Suprapubic skin (tissue), 4 donors: ENCODE results near the gene DNAJC5. TPM values are rescaled to one million over a fixed set of nuclear protein-coding genes. Genes with fewer than 3 reads are reported as not detected.
A peak's percentile ranks its signal among the peaks of the same experiment; 100 is the strongest.

ENCODE experiments used
- DNase-seq, 2 donors: peaks; one replicate each; pipeline ENCODE4 v3.0.0-alpha.2; 2019; ENCODE audit warnings: low spot score in 2 of 2
- H3K27ac ChIP-seq: fragments of 200-600 bp; sonication (generic); one replicate; pipeline ENCODE4 v1.5.1; 2019
- H3K27me3 ChIP-seq: fragments of 200-600 bp; sonication (generic); one replicate; pipeline ENCODE4 v1.5.1; 2019
- H3K36me3 ChIP-seq: fragments of 200-600 bp; sonication (generic); one replicate; pipeline ENCODE4 v1.5.1; 2019
- H3K4me1 ChIP-seq: fragments of 200-600 bp; sonication (generic); one replicate; pipeline ENCODE4 v1.5.1; 2019
- H3K4me3 ChIP-seq: fragments of 200-600 bp; sonication (generic); one replicate; pipeline ENCODE4 v1.5.1; 2019; ENCODE audit warnings: mild to moderate bottlenecking
- H3K9me3 ChIP-seq: fragments of 200-600 bp; sonication (generic); one replicate; pipeline ENCODE4 v1.5.1; 2019
- CTCF ChIP-seq, 2 donors: fragments of 200-600 bp in 1 of 2; fragments of 450-650 bp in 1 of 2; sonication (generic) in 1 of 2; IDR thresholded peaks; one replicate each; pipeline ENCODE4 v1.5.1; 2016 to 2019; ENCODE audit warnings: antibody characterized with exemption in 2 of 2, mild to moderate bottlenecking in 1 of 2, moderate library complexity in 1 of 2
- EP300 ChIP-seq: sonication (generic); formaldehyde crosslinking; IDR thresholded peaks from one replicate; pipeline ENCODE4 v1.6.1; 2017; ENCODE audit warnings: antibody characterized with exemption
- POLR2A ChIP-seq, 2 donors: fragments of 450-650 bp; IDR thresholded peaks; one replicate each; pipeline ENCODE4 v1.6.1; 2017; ENCODE audit warnings: antibody characterized with exemption in 2 of 2, mild to moderate bottlenecking in 2 of 2, moderate library complexity in 2 of 2
- POLR2AphosphoS5 ChIP-seq, 3 donors: sonication (generic); formaldehyde crosslinking; IDR thresholded peaks; one replicate each; pipeline ENCODE4 v1.6.1; 2017; ENCODE audit warnings: antibody characterized with exemption in 3 of 3
- WGBS: methylation state at CpG from one replicate; pipeline ENCODE4 v1.1.5; 2018; 5-methylcytosine and 5-hydroxymethylcytosine counted together
- total RNA-seq, 4 donors: library from RNA; depleted of rRNA; stranded (reverse); fragments of >200 nt; gene quantifications; one replicate each; pipeline ENCODE4 v1.1.0, GENCODE V29; 2016

Gene DNAJC5
- total RNA-seq, 4 donors from 2014 or later = 36.4 to 62.0 (median 53.7) TPM

- 77% methylated on average over 2 of the region's 15 CpGs for WGBS
- no peak overlapping the region for H3K27ac ChIP-seq
- no peak overlapping the region for H3K4me3 ChIP-seq
- no peak for DNase-seq
- no peaks in the 10 kb centered on the region for H3K9me3 ChIP-seq
- peaks cover 39% of the 10 kb centered on the region for H3K36me3 ChIP-seq
- TF ChIP-seq POLR2AphosphoS5 (IDR thresholded peaks at IDR 0.05) (no peak), CTCF (IDR thresholded peaks at IDR 0.05) (no peak), EP300 (no peak), POLR2A (IDR thresholded peaks at IDR 0.05) (no peak)
- no peaks in the 10 kb centered on the region for H3K27me3 ChIP-seq
- H3K4me1 ChIP-seq = peaks cover 67% of the 10 kb centered on the region
Observed at GRCh38 chr20:63946986-63947637, 52.2 kb downstream of the DNAJC5 start.

- peak overlapping the region; percentile 32 for H3K4me3 ChIP-seq
- 12% methylated on average over 16 of the region's 27 CpGs for WGBS
- no peak for DNase-seq
Observed at GRCh38 chr20:63947638-63948456, 52.9 kb downstream of the DNAJC5 start.

GRCh38 chr20:63950701-63951397, 55.9 kb downstream of the DNAJC5 start:
- Histone ChIP-seq H3K4me1 (peaks cover 88% of the 10 kb centered on the region), H3K27ac (peak overlapping the region; percentile 76), H3K4me3 (no peak overlapping the region), H3K27me3 (no peaks in the 10 kb centered on the region), H3K36me3 (peaks cover 7% of the 10 kb centered on the region), H3K9me3 (no peaks in the 10 kb centered on the region)
- WGBS = 60% methylated on average over 1 of the region's 20 CpGs
- TF ChIP-seq CTCF (IDR thresholded peaks at IDR 0.05) = no peak
- TF ChIP-seq EP300 = no peak
- no peak for TF ChIP-seq POLR2AphosphoS5 (IDR thresholded peaks at IDR 0.05)
- no peak for TF ChIP-seq POLR2A (IDR thresholded peaks at IDR 0.05)
- DNase-seq = no peak

More at GRCh38 chr20:63947638-63948456, 52.9 kb downstream of the DNAJC5 start:
- TF ChIP-seq CTCF (IDR thresholded peaks at IDR 0.05) = no peak
- no peak for TF ChIP-seq POLR2AphosphoS5 (IDR thresholded peaks at IDR 0.05)
- TF ChIP-seq POLR2A (IDR thresholded peaks at IDR 0.05) = no peak
- no peak for TF ChIP-seq EP300
- H3K36me3 ChIP-seq = peaks cover 37% of the 10 kb centered on the region
- H3K9me3 ChIP-seq = no peaks in the 10 kb centered on the region
- H3K27me3 ChIP-seq = no peaks in the 10 kb centered on the region
- peaks cover 67% of the 10 kb centered on the region for H3K4me1 ChIP-seq
- H3K27ac ChIP-seq = peak overlapping the region; percentile 29

GRCh38 chr20:63951398-63952209, 56.7 kb downstream of the DNAJC5 start:
- Histone ChIP-seq H3K36me3 (no peaks in the 10 kb centered on the region), H3K27ac (peak overlapping the region; percentile 48), H3K4me1 (peaks cover 88% of the 10 kb centered on the region), H3K4me3 (no peak overlapping the region), H3K27me3 (no peaks in the 10 kb centered on the region), H3K9me3 (no peaks in the 10 kb centered on the region)
- TF ChIP-seq POLR2A (IDR thresholded peaks at IDR 0.05) (no peak), CTCF (IDR thresholded peaks at IDR 0.05) (no peak), EP300 (no peak), POLR2AphosphoS5 (IDR thresholded peaks at IDR 0.05) (no peak)
- WGBS = 62% methylated on average over 7 of the region's 17 CpGs
- no peak for DNase-seq
